Erythroblast (primary cell): Measurements from ENCODE around the gene AGPAT2.

Experiments
- DNase-seq, 2 experiments: peaks; one replicate each; lab custom pipeline; 2025; lab: John Stamatoyannopoulos, UW
- GATA1 ChIP-seq: IDR thresholded peaks from 2 replicates; pipeline ENCODE4 v1.6.1; 2011; ENCODE audit warnings: low read depth, mild to moderate bottlenecking, control low read depth, low read length, moderate library complexity
- POLR2A ChIP-seq: IDR thresholded peaks from 2 replicates; pipeline ENCODE4 v1.6.1; 2011; ENCODE audit warnings: mild to moderate bottlenecking, low read length

AGPAT2 gene

DNA sequence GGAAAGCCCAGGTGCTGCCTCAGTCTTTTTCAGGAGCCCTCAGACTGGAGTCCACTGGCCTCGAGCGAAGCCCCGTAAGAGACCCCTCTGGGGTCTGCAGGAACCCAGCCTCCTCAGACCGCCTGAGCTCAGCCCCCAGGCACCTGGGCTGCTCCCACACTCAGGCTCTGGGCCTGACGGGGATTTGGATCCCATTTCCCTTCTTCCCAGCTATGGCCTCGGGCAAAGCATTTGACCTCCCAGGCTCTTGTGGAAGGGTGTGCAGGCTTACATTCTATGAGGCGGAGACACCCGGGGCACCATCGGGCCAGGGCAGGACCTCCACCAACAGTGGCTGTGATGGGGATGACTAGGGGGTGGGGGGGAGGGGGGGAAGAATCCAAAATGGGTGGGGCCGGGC is 4.5 kb downstream of the AGPAT2 start:
- DNase-seq: no peak
- TF ChIP-seq GATA1: no peak
- no peak for TF ChIP-seq POLR2A

DNA sequence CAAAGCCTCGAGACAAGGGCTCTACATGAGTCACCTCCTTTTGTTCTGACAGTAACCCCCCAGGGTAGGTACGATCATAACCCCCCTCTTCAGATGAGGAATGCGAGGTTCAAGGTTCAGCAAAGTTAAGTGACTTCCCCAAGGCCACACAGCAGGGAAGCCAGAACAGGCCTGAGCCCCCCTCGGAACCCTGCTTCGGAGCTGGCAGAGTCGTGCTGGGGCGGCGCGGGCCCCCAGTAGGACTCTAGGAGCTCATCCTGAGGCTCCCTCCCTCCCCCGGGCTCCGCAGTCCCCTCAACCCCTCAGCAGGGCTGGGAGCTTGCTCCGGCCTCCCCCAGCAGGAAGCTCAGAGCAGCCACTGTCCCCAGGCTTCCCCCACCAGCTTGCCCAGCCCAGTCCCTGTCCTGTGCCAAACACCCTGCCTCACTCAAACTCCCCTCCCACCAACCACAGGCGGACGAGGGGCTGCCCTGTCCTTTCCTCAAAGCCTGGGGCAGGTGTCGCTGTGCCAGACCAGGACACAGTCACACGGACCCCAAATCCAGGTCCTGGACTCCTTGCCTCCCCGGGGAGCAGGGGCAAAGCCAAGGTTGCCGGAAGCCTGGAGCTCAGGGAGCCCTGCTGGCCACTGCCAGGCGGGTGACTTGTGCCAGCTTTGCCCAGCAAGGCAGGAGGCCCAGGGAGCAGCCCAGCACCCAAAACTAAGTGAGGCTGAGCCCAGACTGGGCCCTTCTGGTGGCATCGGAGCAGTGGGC is 5.1 kb downstream of the AGPAT2 start:
- TF ChIP-seq GATA1 (no peak), POLR2A (no peak)
- DNase-seq: no peak

DNA sequence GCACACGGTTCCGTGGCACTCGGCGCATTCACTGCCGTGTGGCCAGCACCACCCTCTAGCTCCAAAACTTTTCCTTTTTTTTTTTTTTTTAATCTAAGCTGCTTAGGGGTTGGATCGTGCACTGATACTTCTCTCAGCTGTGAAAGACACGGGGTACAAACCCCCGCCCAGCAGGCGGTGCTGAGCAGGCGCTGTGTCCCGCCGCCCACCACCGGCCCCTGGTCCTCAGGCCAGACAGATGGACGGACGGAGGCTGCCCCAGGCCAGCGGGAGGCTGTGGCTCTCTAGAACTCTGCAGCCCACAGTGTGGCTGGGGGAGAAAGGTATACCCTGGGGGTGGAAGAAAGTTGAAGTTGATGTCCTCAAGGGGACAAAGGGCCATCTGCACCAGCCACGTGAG is 6.2 kb downstream of the AGPAT2 start:
- no peak for DNase-seq
- TF ChIP-seq POLR2A (no peak), GATA1 (no peak)

DNA sequence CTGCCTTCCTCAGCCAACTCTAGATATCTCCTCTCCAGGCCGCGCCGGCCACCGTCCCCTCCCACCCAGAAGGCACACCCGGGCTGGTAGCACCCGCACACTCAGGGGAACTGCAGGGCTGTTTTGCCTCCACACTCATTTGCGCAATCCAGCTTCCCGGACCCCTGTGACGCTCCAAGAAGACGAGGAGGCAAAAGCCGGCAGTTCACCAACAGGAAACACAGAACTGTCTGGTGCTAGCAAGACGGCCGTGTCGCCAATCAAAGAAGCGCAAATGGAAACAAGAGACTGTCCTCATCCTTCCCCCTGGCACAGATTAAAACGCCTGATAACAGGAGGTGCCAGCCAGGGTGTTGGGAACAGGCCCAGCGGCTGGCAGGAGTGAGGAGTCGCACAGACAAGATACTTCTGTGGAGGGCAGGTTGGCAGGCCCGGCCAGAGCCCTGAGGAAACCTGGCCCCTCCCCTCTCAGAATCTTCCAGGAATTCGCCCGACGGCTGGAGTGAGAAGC is 7.8 kb downstream of the AGPAT2 start:
- no peak for DNase-seq
- TF ChIP-seq GATA1 (no peak), POLR2A (no peak)

DNA sequence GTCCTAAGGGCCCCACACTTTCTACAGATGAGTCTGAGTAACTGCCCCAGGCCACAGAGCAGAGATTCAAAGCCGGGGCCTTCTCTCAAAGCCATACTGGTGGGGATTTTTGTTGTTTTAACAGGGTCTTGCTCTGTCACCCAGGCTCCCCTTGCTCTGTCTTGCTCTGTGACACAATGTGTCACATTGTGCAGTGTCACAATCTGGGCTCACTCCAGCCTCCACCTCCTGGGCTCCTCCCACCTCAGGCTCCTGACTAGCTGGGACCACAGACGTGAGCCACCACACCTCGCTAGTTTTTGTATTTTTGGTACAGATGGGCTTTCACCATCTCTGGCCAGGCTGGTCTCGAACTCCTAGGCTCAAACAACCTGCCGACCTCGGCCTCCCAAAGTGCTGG is 8.6 kb downstream of the AGPAT2 start:
- no peak for TF ChIP-seq GATA1
- no peak for TF ChIP-seq POLR2A
- DNase-seq: no peak

DNA sequence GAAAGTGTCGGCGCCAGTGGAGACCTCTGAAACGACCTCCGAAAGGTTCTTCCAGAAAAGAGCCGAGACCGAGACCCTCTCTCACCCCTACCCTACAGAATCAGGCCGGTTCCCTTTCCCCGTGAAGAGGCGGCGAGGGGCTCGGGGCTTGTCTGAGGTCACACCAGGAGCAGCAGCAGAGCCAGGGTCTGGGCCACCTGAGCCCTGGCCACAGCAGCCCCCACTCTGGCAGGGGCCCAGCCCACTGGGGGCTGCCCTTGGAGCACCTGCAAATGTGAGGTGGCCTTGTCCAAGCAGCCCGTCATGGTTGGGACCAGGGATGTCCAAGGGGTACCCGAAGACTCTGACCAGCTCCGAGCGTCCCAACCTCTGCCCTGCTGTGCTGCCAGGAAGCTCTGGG is 9.2 kb downstream of the AGPAT2 start:
- no peak for TF ChIP-seq POLR2A
- no peak for TF ChIP-seq GATA1

DNA sequence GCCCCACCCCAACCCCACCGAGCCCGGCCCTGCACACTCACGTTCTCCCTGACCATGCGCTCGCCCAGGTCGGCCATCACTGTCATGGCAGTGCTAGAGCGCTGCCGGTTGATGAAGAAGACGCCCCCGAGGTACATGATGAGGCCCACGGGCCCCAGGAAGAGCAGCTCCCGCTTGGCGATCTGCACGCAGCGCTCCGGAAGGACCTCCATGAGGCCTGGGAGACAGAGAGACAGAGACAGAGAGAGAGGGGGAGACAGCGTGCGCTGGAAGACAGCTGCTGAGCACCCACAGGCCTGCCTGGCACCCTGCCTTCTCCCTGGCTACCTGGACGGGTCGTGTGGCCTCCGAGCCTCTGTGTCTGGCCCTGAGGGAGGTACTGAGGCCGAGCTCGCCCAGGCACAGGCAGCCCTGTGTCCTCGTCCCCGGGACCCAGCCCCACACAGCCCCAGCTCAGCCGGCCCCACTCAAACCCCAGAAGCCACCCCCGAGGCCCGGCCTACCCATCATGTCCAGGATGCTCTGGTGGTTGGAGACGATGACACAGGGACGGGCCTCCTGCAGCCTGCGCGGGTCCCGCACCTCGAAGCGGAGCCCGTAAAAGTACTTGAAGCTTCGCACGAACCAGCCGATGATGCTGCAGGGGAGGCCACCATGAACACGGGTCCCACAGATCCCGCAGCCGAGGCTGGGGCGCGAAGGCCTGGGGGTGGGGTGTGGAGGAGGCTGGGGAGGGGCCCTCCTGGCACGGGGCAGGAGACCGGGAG is 10.2 kb downstream of the AGPAT2 start:
- TF ChIP-seq POLR2A: no peak
- no peak for TF ChIP-seq GATA1
- DNase-seq: no peak

More for the DNA sequence above, 9.2 kb downstream of the AGPAT2 start:
- DNase-seq: no peak

DNA sequence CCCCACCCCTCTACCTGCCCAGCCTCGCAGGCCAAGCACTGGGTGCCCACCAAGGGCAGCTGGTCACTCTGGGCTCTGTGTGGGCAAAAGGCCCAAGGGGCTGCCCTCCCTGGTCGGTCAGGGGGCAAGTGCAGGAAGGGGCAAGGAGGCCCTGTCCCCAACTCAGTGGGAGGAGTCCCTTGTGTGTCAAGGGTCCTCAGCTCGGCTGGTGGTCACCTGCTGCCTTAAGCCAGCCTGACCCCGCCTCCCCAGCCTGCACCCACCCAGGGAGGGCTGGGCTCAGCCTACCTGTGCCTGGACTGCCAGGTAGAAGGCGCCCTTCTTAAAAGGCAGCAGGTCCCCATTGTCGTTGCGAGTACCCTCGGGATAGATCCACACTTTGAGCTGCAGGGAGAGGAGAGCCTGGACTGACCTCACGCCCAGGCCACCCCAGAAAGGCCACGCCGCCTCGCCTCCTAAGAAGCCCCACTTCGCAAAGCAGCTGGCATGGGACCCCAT is 10.9 kb downstream of the AGPAT2 start:
- DNase-seq: no peak
- TF ChIP-seq POLR2A (no peak), GATA1 (no peak)

DNA sequence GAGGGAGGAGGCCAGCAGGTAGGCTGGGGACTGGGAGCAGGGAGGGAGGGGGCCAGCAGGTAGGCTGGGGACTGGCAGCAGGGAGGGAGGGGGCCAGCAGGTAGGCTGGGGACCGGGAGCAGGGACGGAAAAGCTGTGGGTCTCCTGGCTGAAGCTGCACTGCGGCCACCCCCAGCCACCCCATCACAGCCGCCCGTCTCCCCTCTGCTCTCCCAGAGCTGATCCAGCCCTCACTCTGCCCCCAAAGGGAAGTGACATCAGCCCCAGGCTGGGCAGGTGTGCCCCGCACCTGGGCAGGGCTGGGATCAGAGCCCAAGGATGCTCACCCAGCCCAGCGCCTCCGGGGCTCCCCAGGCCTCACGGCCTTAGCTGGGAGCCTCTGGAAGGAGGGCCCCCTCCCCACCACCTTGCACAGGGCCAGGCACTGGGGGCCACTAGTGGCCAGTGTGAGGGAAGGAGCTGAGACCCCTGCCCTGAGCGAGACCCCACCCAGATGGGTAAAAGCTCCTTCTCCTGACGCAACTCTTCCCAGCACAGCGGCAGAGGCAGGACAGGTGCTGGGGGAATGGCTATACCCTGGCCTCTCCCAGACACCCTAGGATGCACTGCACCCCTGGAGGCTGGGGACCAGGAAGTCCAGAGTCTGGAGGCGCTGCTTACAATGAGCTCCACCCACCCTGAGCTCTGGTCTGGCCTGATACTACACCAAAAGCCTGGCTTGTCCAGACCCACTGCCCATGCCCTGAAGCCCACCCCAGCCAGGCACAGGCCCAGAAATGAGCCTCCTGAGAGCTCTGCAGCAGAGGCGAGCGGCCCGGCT is 11.6 kb downstream of the AGPAT2 start:
- TF ChIP-seq POLR2A (peak; percentile 14), GATA1 (no peak)
- DNase-seq: no peak

DNA sequence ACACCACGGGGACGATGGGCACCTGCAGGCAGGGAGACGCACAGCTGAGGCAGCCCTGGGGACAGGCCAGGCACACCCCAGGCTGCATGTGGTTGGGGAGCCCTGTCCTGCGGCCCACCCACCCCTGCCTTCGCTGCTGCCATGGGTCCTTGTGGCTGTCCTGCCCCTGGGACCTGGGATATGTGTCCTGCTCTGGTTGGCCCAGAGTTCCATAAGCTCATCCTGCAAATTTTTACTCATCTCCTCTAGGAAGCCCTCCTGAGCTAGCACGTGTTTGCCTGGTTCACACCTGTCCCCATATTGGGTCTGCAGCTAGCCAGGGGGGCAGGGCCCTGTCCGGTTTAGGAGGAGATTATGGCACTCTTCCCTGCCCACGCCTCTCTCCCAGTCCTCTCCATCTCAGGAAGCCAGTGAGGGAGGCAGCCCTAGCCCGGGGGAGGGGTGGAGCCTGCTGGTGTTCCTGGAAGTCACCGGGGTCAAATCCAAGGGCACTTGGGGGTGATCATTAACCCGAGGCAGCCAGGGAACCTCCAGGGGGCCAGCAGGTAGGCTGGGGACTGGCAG is 12.4 kb downstream of the AGPAT2 start:
- TF ChIP-seq POLR2A: no peak
- no peak for TF ChIP-seq GATA1
- DNase-seq: no peak

DNA sequence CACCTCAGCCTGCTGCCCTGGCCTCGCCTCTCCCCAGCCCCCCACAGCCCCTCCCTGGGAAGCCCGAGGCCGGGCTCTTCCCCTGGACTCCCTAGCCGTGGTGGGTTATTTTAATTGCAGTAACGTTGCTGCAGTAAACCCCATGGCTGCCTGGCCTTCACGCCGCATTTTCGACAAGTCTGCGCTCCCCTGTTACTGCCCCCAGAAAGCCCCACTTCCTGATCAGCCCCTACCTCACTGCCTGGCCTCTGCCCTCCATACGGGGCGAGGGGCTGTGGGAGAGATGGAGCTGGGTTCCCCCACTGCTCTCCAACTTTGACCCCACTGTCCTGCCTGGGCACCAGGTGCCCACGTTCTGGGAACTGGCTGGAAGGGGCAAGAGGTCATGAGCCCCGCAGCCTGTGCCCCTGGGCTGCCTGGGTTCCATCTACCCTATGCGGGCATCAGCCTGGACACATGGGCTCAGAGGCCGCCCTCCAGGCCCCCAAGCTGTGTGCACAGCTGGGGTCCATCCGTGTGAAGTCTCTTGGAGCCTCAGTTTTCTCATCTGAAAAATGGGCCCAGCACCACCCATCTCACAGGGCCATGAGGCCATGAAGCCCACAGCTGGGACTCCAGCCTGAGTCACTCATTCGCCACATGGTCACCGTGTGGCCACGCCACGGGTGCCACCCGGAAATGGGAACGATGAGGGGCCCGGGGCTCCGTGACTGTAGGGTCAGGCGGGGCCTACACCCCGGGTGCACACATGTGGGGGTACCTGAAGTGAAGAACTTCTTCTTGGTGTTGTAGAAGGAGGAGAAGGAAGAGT is 13.1 kb downstream of the AGPAT2 start:
- no peak for DNase-seq
- TF ChIP-seq GATA1 (no peak), POLR2A (peak; percentile 35)
